Left lung (tissue), 10 donors: ENCODE results near the gene USP40. TPM values are rescaled to one million over a fixed set of nuclear protein-coding genes. Genes with fewer than 3 reads are reported as not detected.
A peak's percentile ranks its signal among the peaks of the same experiment; 100 is the strongest.

Source experiments
- ATAC-seq: fragments of 200-7000 bp; cut with Tn5 transposase; one replicate; pipeline ENCODE4 v1.9.1; 2020; ENCODE audit warnings: moderate library complexity
- DNase-seq, 4 donors: peaks; one replicate each; pipeline ENCODE4 v3.0.0-alpha.2; 2013 to 2020
- H3K27ac ChIP-seq, 2 donors: fragments of 200-600 bp; sonication (generic) in 1 of 2; one replicate each; pipeline versions ENCODE4 v1.5.0 to v1.8.0; 2020 to 2021
- H3K27me3 ChIP-seq, 2 donors: fragments of 200-600 bp; sonication (generic) in 1 of 2; one replicate each; pipeline versions ENCODE4 v1.5.0 to v1.8.0; 2020 to 2021
- H3K36me3 ChIP-seq, 2 donors: fragments of 200-600 bp; sonication (generic) in 1 of 2; one replicate each; pipeline versions ENCODE4 v1.5.0 to v1.8.0; 2020 to 2021
- H3K4me1 ChIP-seq, 2 donors: fragments of 200-600 bp; one replicate each; pipeline ENCODE4 v1.8.0; 2021
- H3K4me3 ChIP-seq, 2 donors: fragments of 200-600 bp; sonication (generic) in 1 of 2; one replicate each; pipeline versions ENCODE4 v1.5.0 to v1.8.0; 2020 to 2021; ENCODE audit warnings: mild to moderate bottlenecking in 1 of 2
- H3K9me3 ChIP-seq, 2 donors: fragments of 200-600 bp; sonication (generic) in 1 of 2; one replicate each; pipeline versions ENCODE4 v1.5.0 to v1.8.0; 2020 to 2021
- intact Hi-C, 2 donors: fragments of 100-400 bp; cut with DNase I; formaldehyde crosslinking; loops; one replicate each; pipeline versions ENCODE4 v1.11.2 to v1.14.2; 2022
- polyA plus RNA-seq, 6 donors: library from polyadenylated mRNA; unstranded; fragments of 120-200 nt; gene quantifications; one replicate each; pipeline ENCODE4 v1.2.1, GENCODE V29; 2013; ENCODE audit not compliant: insufficient read length in 6 of 6
- total RNA-seq, 2 donors: library from RNA; stranded (reverse); fragmentation: NEBNext Ultra II Directional; extraction: Animal tissue kit (Norgen Biotek cat#: 25700); gene quantifications; one replicate each; pipeline ENCODE4 v1.2.1, GENCODE V29; 2021
- TF ChIP-seq, protein P1 (sequence below), 2 donors: fragments of 200-600 bp; sonication (generic) in 1 of 2; IDR thresholded peaks; one replicate each; pipeline versions ENCODE4 v1.5.0 to v1.8.0; 2021; ENCODE audit warnings: antibody characterized with exemption in 2 of 2
- donor health status: DM: no; HTN: yes; CAD: no.
- donor health status: DM: no; HTN: no; CAD: no.

Gene USP40
- total and polyA plus RNA-seq, 8 donors = 40.0 to 60.5 (median 46.0) TPM

DNA sequence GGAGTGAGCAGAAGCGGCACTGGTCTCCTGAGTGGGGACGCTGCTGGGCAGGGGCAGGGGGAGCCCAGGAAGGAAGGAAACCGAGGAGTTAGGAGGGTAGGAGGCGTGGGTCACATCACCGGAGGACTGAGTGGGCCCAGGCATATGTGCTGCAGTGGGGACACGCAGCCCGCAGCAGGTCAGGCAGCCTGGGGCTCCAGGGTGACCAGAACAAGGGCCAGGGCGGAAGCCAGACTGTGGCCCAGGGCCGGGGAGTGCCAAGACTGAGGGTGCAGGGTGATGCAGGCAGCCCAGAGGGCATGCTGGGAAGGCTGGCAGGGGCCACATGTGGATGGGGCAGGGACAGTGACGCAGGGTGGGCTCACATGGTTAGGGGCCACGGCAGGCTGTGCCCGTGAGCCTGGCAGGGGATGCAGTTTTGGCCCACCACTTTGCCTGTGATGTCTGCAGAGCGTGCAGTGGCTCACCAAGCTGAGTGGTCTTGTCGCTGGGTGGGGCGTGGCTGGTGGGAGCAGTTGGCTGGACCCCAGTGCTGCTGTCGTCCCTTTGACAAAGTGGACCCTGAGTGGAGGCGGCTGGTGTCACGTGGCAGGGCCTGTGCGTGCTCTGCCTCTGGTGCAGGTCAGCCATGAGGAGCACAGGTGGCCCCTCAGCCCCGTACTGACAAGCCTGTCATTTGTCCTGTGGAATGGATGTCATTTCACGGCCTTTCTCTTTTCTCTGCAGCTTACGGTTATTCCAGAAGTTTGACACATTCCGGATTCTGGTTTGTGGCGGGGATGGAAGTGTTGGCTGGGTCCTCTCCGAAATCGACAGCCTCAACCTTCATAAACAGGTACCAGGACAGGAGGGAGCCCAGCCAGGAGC, 125.2 kb downstream of the USP40 start:
- no peaks in the 10 kb centered on the region for H3K27me3 ChIP-seq
- no peaks in the 10 kb centered on the region for H3K9me3 ChIP-seq
- H3K4me3 ChIP-seq = no peak overlapping the region
- ATAC-seq (no peak), DNase-seq (no peak)
- TF ChIP-seq, protein P1, sequence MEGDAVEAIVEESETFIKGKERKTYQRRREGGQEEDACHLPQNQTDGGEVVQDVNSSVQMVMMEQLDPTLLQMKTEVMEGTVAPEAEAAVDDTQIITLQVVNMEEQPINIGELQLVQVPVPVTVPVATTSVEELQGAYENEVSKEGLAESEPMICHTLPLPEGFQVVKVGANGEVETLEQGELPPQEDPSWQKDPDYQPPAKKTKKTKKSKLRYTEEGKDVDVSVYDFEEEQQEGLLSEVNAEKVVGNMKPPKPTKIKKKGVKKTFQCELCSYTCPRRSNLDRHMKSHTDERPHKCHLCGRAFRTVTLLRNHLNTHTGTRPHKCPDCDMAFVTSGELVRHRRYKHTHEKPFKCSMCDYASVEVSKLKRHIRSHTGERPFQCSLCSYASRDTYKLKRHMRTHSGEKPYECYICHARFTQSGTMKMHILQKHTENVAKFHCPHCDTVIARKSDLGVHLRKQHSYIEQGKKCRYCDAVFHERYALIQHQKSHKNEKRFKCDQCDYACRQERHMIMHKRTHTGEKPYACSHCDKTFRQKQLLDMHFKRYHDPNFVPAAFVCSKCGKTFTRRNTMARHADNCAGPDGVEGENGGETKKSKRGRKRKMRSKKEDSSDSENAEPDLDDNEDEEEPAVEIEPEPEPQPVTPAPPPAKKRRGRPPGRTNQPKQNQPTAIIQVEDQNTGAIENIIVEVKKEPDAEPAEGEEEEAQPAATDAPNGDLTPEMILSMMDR (IDR thresholded peaks at IDR 0.05) = no peak
- H3K4me1 ChIP-seq = no peaks in the 10 kb centered on the region
- peaks cover 0 to 95% of the 10 kb centered on the region in 2 donors for H3K36me3 ChIP-seq
- intact Hi-C loops = no loop called here
- no peak overlapping the region for H3K27ac ChIP-seq

DNA sequence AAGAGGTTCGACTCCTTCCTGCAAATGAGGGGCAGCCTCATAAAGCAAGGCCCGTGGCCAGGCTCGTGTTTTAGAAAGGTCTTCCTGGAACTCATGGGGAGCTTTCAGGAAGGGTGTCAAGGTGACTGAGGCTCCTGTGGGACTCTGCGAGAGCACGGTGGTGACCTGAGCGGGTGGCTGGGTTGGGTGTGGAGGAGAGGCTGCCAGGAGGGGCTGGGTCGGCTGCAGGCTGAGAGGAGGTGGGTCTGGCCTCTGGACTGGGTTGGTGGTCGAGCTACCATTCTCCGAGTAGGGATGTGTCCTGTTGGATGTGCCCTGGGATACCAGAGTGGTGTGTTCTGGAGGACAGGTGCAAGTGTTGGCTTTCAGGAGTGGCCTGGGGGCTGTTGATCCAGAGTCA, 125.9 kb downstream of the USP40 start:
- TF ChIP-seq, protein P1 (IDR thresholded peaks at IDR 0.05) = no peak
- H3K27me3 ChIP-seq = no peaks in the 10 kb centered on the region
- H3K9me3 ChIP-seq = no peaks in the 10 kb centered on the region
- H3K36me3 ChIP-seq = peaks cover 0 to 95% of the 10 kb centered on the region in 2 donors
- ATAC-seq (no peak), DNase-seq (no peak)
- intact Hi-C loops = no loop called here
- no peaks in the 10 kb centered on the region for H3K4me1 ChIP-seq
- no peak overlapping the region for H3K27ac ChIP-seq
- H3K4me3 ChIP-seq = no peak overlapping the region

DNA sequence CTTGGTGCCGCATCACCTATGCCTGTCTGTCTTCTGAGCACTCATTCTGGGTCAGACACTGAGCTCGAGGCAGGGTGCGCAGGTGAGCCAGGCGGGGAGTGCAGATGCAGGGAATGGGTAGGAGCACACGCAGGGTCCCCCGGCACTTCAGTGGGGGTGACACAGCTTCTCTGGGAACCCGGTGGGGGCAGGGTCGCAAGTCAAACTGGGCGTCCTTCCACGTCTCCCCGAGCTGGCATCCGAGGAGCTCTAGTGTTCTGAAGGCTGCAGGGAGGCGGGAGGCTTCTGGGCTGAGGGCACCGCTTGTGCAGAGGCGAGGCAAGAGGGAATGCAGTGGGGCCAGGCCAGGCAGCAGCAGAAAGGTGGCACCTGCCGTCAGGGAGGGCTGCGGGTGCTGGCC, 126.3 kb downstream of the USP40 start:
- intact Hi-C loops = no loop called here
- no peak for ATAC-seq
- H3K36me3 ChIP-seq = peaks cover 0 to 95% of the 10 kb centered on the region in 2 donors

DNA sequence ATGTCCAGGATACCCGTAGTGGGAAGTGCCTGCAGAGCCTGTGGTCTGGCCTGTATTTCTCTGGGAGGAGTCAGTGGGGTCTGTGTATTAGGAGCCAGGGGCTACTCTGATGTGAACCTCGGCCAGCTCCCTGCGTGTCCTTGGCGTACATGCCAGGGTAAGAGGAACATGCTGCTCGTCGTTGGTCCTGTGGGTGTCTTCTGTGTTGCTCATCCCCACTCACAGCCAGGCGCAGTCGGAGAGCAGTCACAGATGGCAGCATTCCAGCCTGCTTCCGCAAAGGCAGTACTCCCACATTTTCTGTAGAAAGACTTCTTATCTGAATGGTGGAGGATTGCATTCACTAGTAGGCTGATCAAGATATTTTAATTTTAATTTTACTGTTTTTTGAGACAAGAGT, 127.4 kb downstream of the USP40 start:
- H3K27me3 ChIP-seq = no peaks in the 10 kb centered on the region
- DNase-seq (peak in 1 of 4 donors; percentile 30), ATAC-seq (no peak)
- peaks cover 0 to 95% of the 10 kb centered on the region in 2 donors for H3K36me3 ChIP-seq
- H3K9me3 ChIP-seq = no peaks in the 10 kb centered on the region
- H3K27ac ChIP-seq = no peak overlapping the region
- H3K4me3 ChIP-seq = no peak overlapping the region
- TF ChIP-seq, protein P1 (IDR thresholded peaks at IDR 0.05) = no peak
- H3K4me1 ChIP-seq = no peaks in the 10 kb centered on the region
- intact Hi-C loops = no loop called here

More for the DNA sequence above, 126.3 kb downstream of the USP40 start:
- DNase-seq = no peak
- no peaks in the 10 kb centered on the region for H3K27me3 ChIP-seq
- TF ChIP-seq, protein P1 (IDR thresholded peaks at IDR 0.05) = no peak
- H3K9me3 ChIP-seq = no peaks in the 10 kb centered on the region
- no peaks in the 10 kb centered on the region for H3K4me1 ChIP-seq
- H3K27ac ChIP-seq = no peak overlapping the region
- no peak overlapping the region for H3K4me3 ChIP-seq

DNA sequence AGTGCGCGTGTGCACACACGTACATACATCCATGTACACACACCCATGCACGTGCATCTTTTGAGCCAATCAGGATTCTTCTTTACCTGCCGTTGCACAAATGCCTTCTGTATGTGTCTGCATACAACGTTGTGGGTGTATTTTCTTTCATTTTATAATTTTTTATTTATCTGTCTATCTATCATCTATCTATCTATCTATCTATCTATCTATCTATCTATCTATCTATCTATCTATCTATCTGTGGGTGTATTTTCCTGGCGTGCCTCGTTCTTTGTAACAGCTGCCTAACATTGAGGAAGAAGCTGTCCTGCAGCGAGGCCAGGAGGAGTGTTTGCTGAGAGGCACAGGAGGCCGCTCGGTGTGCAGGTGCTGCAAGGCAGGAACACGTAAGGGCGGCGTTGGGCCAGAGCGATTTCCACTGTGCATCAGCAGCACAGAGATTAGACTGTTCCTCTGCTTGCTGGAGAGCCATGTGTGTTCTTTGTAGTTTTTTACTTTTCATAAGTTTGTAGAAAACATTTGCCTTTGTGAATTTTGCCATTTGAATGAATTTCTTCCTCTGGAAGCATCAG, 127.9 kb downstream of the USP40 start:
- H3K27ac ChIP-seq = no peak overlapping the region
- H3K27me3 ChIP-seq = no peaks in the 10 kb centered on the region
- H3K4me3 ChIP-seq = no peak overlapping the region
- TF ChIP-seq, protein P1 (IDR thresholded peaks at IDR 0.05) = no peak
- DNase-seq (no peak), ATAC-seq (no peak)
- no peaks in the 10 kb centered on the region for H3K9me3 ChIP-seq
- H3K36me3 ChIP-seq = peaks cover 0 to 89% of the 10 kb centered on the region in 2 donors
- H3K4me1 ChIP-seq = no peaks in the 10 kb centered on the region
- intact Hi-C loops = no loop called here
